ENCODE data around the gene HCN2. TPM values are rescaled to one million over a fixed set of nuclear protein-coding genes. Genes with fewer than 3 reads are reported as not detected.
A peak's percentile ranks its signal among the peaks of the same experiment; 100 is the strongest.

HCN2 gene
- total and polyA plus RNA-seq, 2 of the 8 experiments (the other 6 are each of a cell fraction or from before 2014, with no cell fraction given): 1.0 to 4.0 TPM

DNA sequence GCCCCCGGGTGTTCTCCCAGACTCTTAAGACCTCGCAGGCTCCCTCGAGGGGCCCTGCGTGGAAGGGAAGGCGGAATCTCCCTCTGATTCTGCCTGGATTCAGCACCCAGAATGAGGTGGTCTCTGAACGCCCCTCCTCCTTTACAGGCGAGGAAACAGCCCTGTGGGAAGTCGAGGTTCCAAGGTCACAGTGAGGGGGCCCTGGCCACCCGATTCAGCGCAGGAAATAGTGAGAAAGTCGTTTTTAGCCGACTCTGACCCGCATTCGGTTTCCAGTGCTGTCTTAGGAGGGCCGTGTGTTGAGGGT is 16.2 kb upstream of the HCN2 start:
- Histone ChIP-seq H3K9ac (replicated peaks in 1 of 4; ENCODE audit: extremely low read depth in 1 of 4, low read depth in 3 of 4, low read length in 3 of 4) (peak overlapping the region in 3 of 4 experiments; percentile 76 to 92 (median 92); a peak in 6 of 7 replicates), H2AFZ (ENCODE audit: low read length) (no peak overlapping the region), H3K23me2 (ENCODE audit: low read depth, low read length) (peaks cover 11% of the 10 kb centered on the region; the same call in 1 of the 2 replicates), H4K91ac (replicated peaks; ENCODE audit: insufficient read length, low read length) (peak overlapping the region; percentile 32), H3K4me3 (ENCODE audit: extremely low read depth in 1 of 4, insufficient read depth in 2 of 4, low read depth in 3 of 4, low read length in 4 of 4) (peak overlapping the region; percentile 93 to 97 (median 94)), H3K18ac (ENCODE audit: extremely low read depth, low read length) (peak overlapping the region; percentile 5), H3K36me3 (ENCODE audit: control insufficient read depth in 2 of 4, insufficient read depth in 4 of 4, low read length in 3 of 4) (peaks cover 0 to 11% (median 2%) of the 10 kb centered on the region in 4 experiments; a peak in 1 of 8 replicates), H2BK120ac (replicated peaks; ENCODE audit: low read depth, low read length) (no peak overlapping the region), H3K9me3 (ENCODE audit: insufficient read depth in 2 of 2, low read depth in 1 of 2, low read length in 1 of 2) (peaks cover 0 to 5% of the 10 kb centered on the region in 2 experiments; a peak in 1 of 4 replicates), H3K56ac (replicated peaks; ENCODE audit: insufficient read length, low read depth, low read length) (peak overlapping the region; percentile 1), H2BK12ac (ENCODE audit: low read depth, low read length) (no peak overlapping the region; the same call in 1 of the 2 replicates), H3K27me3 (replicated peaks in 1 of 4; ENCODE audit: control insufficient read depth in 3 of 4, extremely low read depth in 1 of 4, insufficient read depth in 3 of 4, low read length in 3 of 4) (peaks cover 0 to 3% (median 0%) of the 10 kb centered on the region in 4 experiments; a peak in 1 of 7 replicates), H3K4me1 (replicated peaks in 1 of 4; ENCODE audit: control insufficient read depth in 3 of 4, insufficient read depth in 4 of 4, low read length in 3 of 4) (peaks cover 0 to 21% (median 11%) of the 10 kb centered on the region in 4 experiments; a peak in 5 of 7 replicates), H4K8ac (ENCODE audit: extremely low read depth, insufficient read depth, low read length) (peak overlapping the region; percentile 97; the same call in 1 of the 2 replicates), H3K14ac (ENCODE audit: insufficient read length) (no peak overlapping the region), H4K20me1 (replicated peaks in 1 of 2; ENCODE audit: control insufficient read depth in 1 of 2, insufficient read depth in 2 of 2, low read length in 2 of 2) (peaks cover 24 to 32% of the 10 kb centered on the region in 2 experiments), H3K79me1 (ENCODE audit: low read depth, low read length) (peaks cover 8% of the 10 kb centered on the region), H2BK5ac (ENCODE audit: low read depth, low read length) (peak overlapping the region; percentile 78; the same call in 1 of the 2 replicates), H3K23ac (ENCODE audit: insufficient read length) (no peak overlapping the region), H2BK15ac (ENCODE audit: low read length) (no peak overlapping the region), H3K4me2 (ENCODE audit: insufficient read depth in 1 of 2, low read depth in 2 of 2, low read length in 2 of 2) (peak overlapping the region; percentile 96 to 99), H2BK20ac (ENCODE audit: low read length) (no peak overlapping the region), H2AK5ac (ENCODE audit: low read depth, low read length) (no peak overlapping the region), H3K79me2 (ENCODE audit: control insufficient read depth in 1 of 2, insufficient read depth in 2 of 2, low read length in 2 of 2) (peaks cover 53 to 61% of the 10 kb centered on the region in 2 experiments), H3K4ac (replicated peaks; ENCODE audit: insufficient read length, low read depth, low read length) (peak overlapping the region; percentile 8), H3K27ac (ENCODE audit: low read depth, low read length) (peak overlapping the region; percentile 81), H4K5ac (ENCODE audit: insufficient read length, low read depth, low read length) (no peak overlapping the region)
- POLR2A ChIA-PET (ENCODE audit: partially characterized antibody): interaction anchor here (2.4 to 4.8 kb wide), 2 partner anchors 13 kb away, joined by 8 to 78 read pairs; no protein-coding TSS in a partner anchor
- 12% methylated on average over 15 of the region's 15 CpGs; no CpG with 5 or more reads in 1 of the 2 experiments for WGBS, 2 experiments (ENCODE audit: extremely low coverage in 1 of 2, insufficient coverage in 1 of 2, insufficient read length in 1 of 2, insufficient replicate concordance in 2 of 2, low coverage in 1 of 2, low lambda C conversion rate in 2 of 2, missing lambda C conversion rate in 1 of 2)
- CTCF ChIA-PET (ENCODE audit: partially characterized antibody): interaction anchor here (4.7 kb wide), 1 partner anchor 12 kb away, joined by 51 read pairs; no protein-coding TSS in a partner anchor
- 0 out of 4 replicates have a peak, but pooled peaks of 1 of the 2 experiments have one; percentile 6 for TF ChIP-seq SIN3A (conservative IDR thresholded peaks at IDR 0.05 in 1 of 2, IDR thresholded peaks at IDR 0.05 in 1 of 2; ENCODE audit: low read depth in 1 of 2, low read length in 2 of 2)
- no peak for TF ChIP-seq FOSL1 (IDR thresholded peaks at IDR 0.05; ENCODE audit: insufficient read depth, low read depth, low read length)
- TF ChIP-seq EP300 (IDR thresholded peaks at IDR 0.05; ENCODE audit: borderline replicate concordance in 1 of 2, low read depth in 2 of 2, low read length in 2 of 2): no peak
- TF ChIP-seq MAX (IDR thresholded peaks at IDR 0.05): no peak
- TF ChIP-seq POLR2A (IDR thresholded peaks at IDR 0.05; ENCODE audit: control extremely low read depth in 1 of 2, low read depth in 2 of 2, low read length in 2 of 2): 0 out of 3 replicates have a peak, but pooled peaks of 1 of the 2 experiments have one; percentile 31
- DNase-seq (ENCODE audit: low read depth in 1 of 2, low spot score in 2 of 2) (no peak), FAIRE-seq (no peak)
